ENCODE data around the gene PROZ.

The PROZ gene

GRCh38 chr13:113126265-113127150, 31.9 kb upstream of the PROZ start:
- Histone ChIP-seq H3K4me3 (IDR thresholded peaks at IDR 0.05; ENCODE audit: insufficient read depth, low read depth, low read length) (no peak overlapping the region), H3K27ac (no peak overlapping the region), H3K27me3 (ENCODE audit: insufficient read depth, low read depth) (no peaks in the 10 kb centered on the region)

DNA sequence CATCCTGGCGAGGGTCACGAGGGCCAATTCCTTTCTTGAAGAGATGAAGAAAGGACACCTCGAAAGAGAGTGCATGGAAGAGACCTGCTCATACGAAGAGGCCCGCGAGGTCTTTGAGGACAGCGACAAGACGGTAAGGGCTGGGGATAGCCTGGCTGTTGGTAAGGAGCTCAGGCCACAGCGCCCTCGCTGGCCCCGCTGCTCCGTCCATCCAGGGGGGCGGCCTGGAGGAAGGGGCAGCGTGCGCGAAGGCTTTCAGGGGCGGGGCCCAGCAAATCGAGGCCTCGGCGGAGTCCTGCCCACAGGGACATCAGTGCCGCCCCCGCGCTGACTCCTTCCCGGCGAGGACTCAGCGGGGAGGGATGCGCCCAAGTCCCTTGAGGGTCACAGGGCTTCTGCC, 29.0 kb upstream of the PROZ start:
- H3K27ac ChIP-seq, result no peak overlapping the region
- no peak for TF ChIP-seq CTCF (conservative IDR thresholded peaks at IDR 0.05; ENCODE audit: low read depth, low read length)
- H4K20me1 ChIP-seq (ENCODE audit: insufficient read depth), result no peaks in the 10 kb centered on the region
- H3K36me3 ChIP-seq (ENCODE audit: insufficient read depth), result no peaks in the 10 kb centered on the region
- no peaks in the 10 kb centered on the region for H3K27me3 ChIP-seq (ENCODE audit: insufficient read depth, low read depth)
- H3K79me2 ChIP-seq (ENCODE audit: insufficient read depth, low read depth), result no peaks in the 10 kb centered on the region
- no peak overlapping the region for H3K4me2 ChIP-seq
- H3K4me1 ChIP-seq (ENCODE audit: low read depth, poor library complexity, severe bottlenecking), result no peaks in the 10 kb centered on the region
- no peak overlapping the region for H3K9ac ChIP-seq
- H2AFZ ChIP-seq (ENCODE audit: low read depth), result no peak overlapping the region
- H3K4me3 ChIP-seq (IDR thresholded peaks at IDR 0.05; ENCODE audit: insufficient read depth, low read depth, low read length), result no peak overlapping the region

More at GRCh38 chr13:113126265-113127150, 31.9 kb upstream of the PROZ start:
- no peaks in the 10 kb centered on the region for H3K4me1 ChIP-seq (ENCODE audit: low read depth, poor library complexity, severe bottlenecking)
- no peak overlapping the region for H3K9ac ChIP-seq
- H3K36me3 ChIP-seq (ENCODE audit: insufficient read depth), result no peaks in the 10 kb centered on the region
- no peak for TF ChIP-seq CTCF (conservative IDR thresholded peaks at IDR 0.05; ENCODE audit: low read depth, low read length)
- no peaks in the 10 kb centered on the region for H3K79me2 ChIP-seq (ENCODE audit: insufficient read depth, low read depth)
- no peak overlapping the region for H2AFZ ChIP-seq (ENCODE audit: low read depth)
- no peaks in the 10 kb centered on the region for H4K20me1 ChIP-seq (ENCODE audit: insufficient read depth)
- H3K4me2 ChIP-seq, result no peak overlapping the region

DNA sequence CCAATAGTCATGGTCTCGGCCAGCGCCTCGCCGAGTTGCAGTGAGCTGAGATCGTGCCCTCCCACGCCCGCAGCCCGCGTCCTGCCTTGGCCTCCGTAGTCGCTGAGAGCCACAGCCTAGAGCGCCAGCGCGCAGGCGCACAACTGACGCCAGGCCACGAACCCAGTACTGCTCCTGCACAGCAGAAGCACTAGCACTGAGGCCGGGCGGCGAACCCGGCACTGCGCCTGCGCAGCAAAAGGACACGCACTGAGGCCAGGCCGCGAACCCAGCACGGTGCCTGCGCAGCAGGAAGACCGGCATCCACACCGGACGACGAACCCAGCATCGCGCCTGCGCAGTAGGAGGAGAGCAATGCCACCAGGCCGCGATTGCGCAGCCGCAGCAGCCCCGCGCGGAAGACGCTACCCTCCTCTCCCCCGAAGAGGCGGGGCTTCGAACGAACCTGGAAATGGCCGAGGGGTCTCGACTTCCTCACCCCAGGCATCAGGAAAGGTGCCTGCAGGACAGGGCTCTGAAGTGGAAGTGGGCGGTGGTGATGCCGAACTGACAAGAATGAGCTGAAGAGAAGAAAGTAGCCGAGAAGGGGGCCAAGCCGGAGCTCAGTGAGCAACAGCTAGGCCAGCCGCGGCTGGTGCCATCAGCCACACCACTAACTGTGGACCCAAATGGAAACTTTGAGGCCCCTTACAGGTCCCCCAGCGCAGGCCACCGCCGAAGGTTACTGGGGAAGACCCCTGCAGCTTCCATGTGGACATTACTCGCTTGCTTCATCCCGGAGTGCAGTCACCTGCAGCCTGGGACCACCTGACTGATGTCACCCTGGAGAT, 28.3 kb upstream of the PROZ start:
- H3K36me3 ChIP-seq (ENCODE audit: insufficient read depth), result no peaks in the 10 kb centered on the region
- H3K79me2 ChIP-seq (ENCODE audit: insufficient read depth, low read depth), result no peaks in the 10 kb centered on the region
- H4K20me1 ChIP-seq (ENCODE audit: insufficient read depth), result no peaks in the 10 kb centered on the region
- H3K27ac ChIP-seq, result no peak overlapping the region
- H3K4me2 ChIP-seq, result no peak overlapping the region
- no peaks in the 10 kb centered on the region for H3K4me1 ChIP-seq (ENCODE audit: low read depth, poor library complexity, severe bottlenecking)
- no peak for TF ChIP-seq CTCF (conservative IDR thresholded peaks at IDR 0.05; ENCODE audit: low read depth, low read length)
- no peak overlapping the region for H2AFZ ChIP-seq (ENCODE audit: low read depth)
- H3K4me3 ChIP-seq (IDR thresholded peaks at IDR 0.05; ENCODE audit: insufficient read depth, low read depth, low read length), result no peak overlapping the region
- no peak overlapping the region for H3K9ac ChIP-seq
- no peaks in the 10 kb centered on the region for H3K27me3 ChIP-seq (ENCODE audit: insufficient read depth, low read depth)

DNA sequence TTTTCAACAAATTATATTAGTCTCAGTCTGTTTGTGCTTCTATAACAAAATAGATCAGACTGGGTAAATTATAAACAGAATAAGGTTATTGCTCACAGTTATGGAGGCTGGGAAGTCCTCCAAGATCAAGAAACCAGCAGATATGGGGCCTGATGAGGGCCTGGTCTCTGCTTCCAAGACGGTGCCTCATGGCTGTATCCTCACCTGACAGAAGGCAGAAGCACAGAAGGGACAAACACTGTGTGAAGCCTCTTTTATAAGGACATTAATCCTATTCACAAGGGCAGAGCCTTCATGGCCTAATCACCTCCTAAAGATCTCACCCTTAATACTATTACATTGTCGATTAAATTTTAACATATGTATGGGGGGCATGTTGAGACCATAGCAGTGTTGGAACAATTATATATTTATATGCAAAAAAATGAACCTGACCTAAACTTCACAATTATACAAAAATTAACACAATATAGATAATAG, 23.1 kb upstream of the PROZ start:
- Histone ChIP-seq H3K4me2 (no peak overlapping the region), H3K36me3 (ENCODE audit: insufficient read depth) (no peaks in the 10 kb centered on the region), H3K9ac (no peak overlapping the region), H2AFZ (ENCODE audit: low read depth) (no peak overlapping the region), H4K20me1 (ENCODE audit: insufficient read depth) (no peaks in the 10 kb centered on the region), H3K4me1 (ENCODE audit: low read depth, poor library complexity, severe bottlenecking) (no peaks in the 10 kb centered on the region), H3K79me2 (ENCODE audit: insufficient read depth, low read depth) (no peaks in the 10 kb centered on the region), H3K4me3 (IDR thresholded peaks at IDR 0.05; ENCODE audit: insufficient read depth, low read depth, low read length) (no peak overlapping the region), H3K27me3 (ENCODE audit: insufficient read depth, low read depth) (no peaks in the 10 kb centered on the region), H3K27ac (no peak overlapping the region)
- no peak for TF ChIP-seq CTCF (conservative IDR thresholded peaks at IDR 0.05; ENCODE audit: low read depth, low read length)
